GM23248 (cell line): Measurements from ENCODE around the gene SNX7. TPM values are rescaled to one million over a fixed set of nuclear protein-coding genes. Genes with fewer than 3 reads are reported as not detected.

Experiments
- DNase-seq: peaks from one replicate; pipeline ENCODE4 v3.0.0-alpha.2; 2015
- H2AFZ ChIP-seq: fragments of 200-600 bp; sonication (generic); 2 replicates; pipeline ENCODE4 v1.6.1; 2016; ENCODE audit warnings: antibody characterized with exemption
- H3F3A ChIP-seq: fragments of 200-600 bp; sonication (generic); 2 replicates; pipeline ENCODE4 v1.6.1; 2016; ENCODE audit warnings: mild to moderate bottlenecking, antibody characterized with exemption, mixed run types; ENCODE audit not compliant: insufficient read depth
- H3K27ac ChIP-seq: fragments of 200-600 bp; sonication (generic); 2 replicates; pipeline ENCODE4 v1.5.1; 2016; ENCODE audit warnings: mild to moderate bottlenecking
- H3K27me3 ChIP-seq: fragments of 200-600 bp; sonication (generic); replicated peaks from 2 replicates; pipeline ENCODE4 v1.6.1; 2016; ENCODE audit warnings: mild to moderate bottlenecking; ENCODE audit not compliant: insufficient read depth
- H3K36me3 ChIP-seq: fragments of 200-600 bp; sonication (generic); 2 replicates; pipeline ENCODE4 v1.6.1; 2016; ENCODE audit warnings: low read depth, mild to moderate bottlenecking
- H3K4me1 ChIP-seq: fragments of 200-600 bp; sonication (generic); 2 replicates; pipeline ENCODE4 v1.6.1; 2016; ENCODE audit warnings: mild to moderate bottlenecking; ENCODE audit not compliant: insufficient read depth
- H3K4me2 ChIP-seq: fragments of 200-600 bp; sonication (generic); one replicate; pipeline ENCODE4 v1.6.1; 2016; ENCODE audit warnings: mild to moderate bottlenecking; ENCODE audit not compliant: unreplicated experiment
- H3K4me3 ChIP-seq: fragments of 200-600 bp; sonication (generic); 2 replicates; pipeline ENCODE4 v1.5.1; 2016; ENCODE audit warnings: mild to moderate bottlenecking
- H3K79me2 ChIP-seq: fragments of 200-600 bp; sonication (generic); 2 replicates; pipeline ENCODE4 v1.6.1; 2016; ENCODE audit warnings: mild to moderate bottlenecking; ENCODE audit not compliant: insufficient read depth
- H3K9ac ChIP-seq: fragments of 200-600 bp; sonication (generic); 2 replicates; pipeline ENCODE4 v1.6.1; 2016; ENCODE audit warnings: mild to moderate bottlenecking
- H3K9me2 ChIP-seq: fragments of 200-600 bp; sonication (generic); 2 replicates; pipeline ENCODE4 v1.6.1; 2016; ENCODE audit warnings: mixed run types, mild to moderate bottlenecking, moderate library complexity; ENCODE audit not compliant: insufficient read depth
- H3K9me3 ChIP-seq: fragments of 200-600 bp; sonication (generic); one replicate; pipeline ENCODE4 v1.6.1; 2017; ENCODE audit warnings: low read depth
- H4K20me1 ChIP-seq: fragments of 200-600 bp; sonication (generic); 2 replicates; pipeline ENCODE4 v1.6.0; 2016; ENCODE audit not compliant: insufficient read depth
- EZH2 ChIP-seq: fragments of 200-600 bp; sonication (generic); IDR thresholded peaks from 2 replicates; pipeline ENCODE4 v1.6.1; 2018; ENCODE audit warnings: antibody characterized with exemption, mild to moderate bottlenecking; ENCODE audit not compliant: insufficient read depth, poor library complexity, severe bottlenecking
- EZH2phosphoT487 ChIP-seq: fragments of 200-600 bp; sonication (generic); IDR thresholded peaks from 2 replicates; pipeline ENCODE4 v1.6.1; 2018; ENCODE audit warnings: antibody characterized with exemption, moderate library complexity, mild to moderate bottlenecking, low read depth; ENCODE audit not compliant: insufficient read depth
- WGBS, 2 experiments: methylation state at CpG; one replicate each; pipeline ENCODE4 v1.1.6; 2015 to 2017; ENCODE audit warnings: low lambda C conversion rate in 2 of 2, low coverage in 1 of 2; ENCODE audit errors: missing lambda C conversion rate in 2 of 2; 5-methylcytosine and 5-hydroxymethylcytosine counted together
- in situ Hi-C: fragments of 300-500 bp; cut with MboI; formaldehyde crosslinking; loops from 2 replicates; pipeline ENCODE4 v1.15.0; 2020
- polyA plus RNA-seq: library from polyadenylated mRNA; unstranded; fragments of >200 nt; fragmentation: Nextera tagmentation; extraction: Ambion mirVana; gene quantifications from 2 replicates; pipeline ENCODE4 v1.2.1, GENCODE V29; 2016
- total RNA-seq: library from RNA; depleted of rRNA; stranded (reverse); fragments of >200 nt; shearing (Covaris generic); gene quantifications from 2 replicates; pipeline ENCODE4 v1.2.3, GENCODE V29; 2014

Gene SNX7
- total and polyA plus RNA-seq, 2 experiments from 2014 or later, result 59.7 to 84.3 TPM

DNA sequence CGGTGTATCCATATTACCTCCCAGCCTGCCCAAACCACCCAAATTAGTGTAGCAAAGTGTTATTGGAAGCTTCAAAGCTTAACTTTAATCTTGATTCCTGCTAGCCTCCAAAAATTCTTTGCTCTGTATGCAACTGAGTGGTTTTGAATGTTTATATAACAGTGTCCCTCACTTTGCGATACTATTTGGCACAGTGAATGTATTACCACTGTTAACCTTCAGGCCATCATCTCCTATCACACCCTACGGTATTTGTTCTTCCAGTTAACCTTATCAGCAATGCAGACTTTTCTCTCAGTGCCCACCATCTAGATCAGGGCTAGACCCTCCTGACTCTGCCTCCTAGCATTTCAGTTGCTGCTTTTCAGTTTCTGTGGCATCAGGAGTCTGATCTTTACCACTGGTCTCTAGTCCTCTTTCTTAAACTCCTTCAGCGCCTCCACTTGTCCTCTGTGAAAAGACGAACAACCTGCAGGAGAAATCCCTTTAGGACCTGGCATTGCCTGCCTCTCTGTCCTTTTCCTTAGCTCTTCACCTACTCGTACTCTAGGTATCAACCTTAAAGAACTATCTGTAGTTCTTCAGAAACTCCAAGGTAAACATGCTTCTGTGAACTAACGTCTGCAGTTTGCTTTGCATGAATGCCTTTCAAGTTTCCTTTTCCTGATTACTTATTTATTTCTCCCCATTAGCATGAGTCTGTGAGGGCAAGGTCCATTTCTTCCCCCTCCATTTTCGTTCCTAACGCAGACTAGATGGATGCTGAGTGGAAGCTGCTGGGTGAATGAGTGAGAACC lies 71.7 kb downstream of the SNX7 start:
- no peak overlapping the region for H3K4me2 ChIP-seq
- H3K4me3 ChIP-seq, result no peak overlapping the region
- H3F3A ChIP-seq, result no peaks in the 10 kb centered on the region
- H3K9me3 ChIP-seq, result no peaks in the 10 kb centered on the region
- 77 to 80% methylated on average over 9 of the region's 9 CpGs for WGBS, 2 experiments
- H3K4me1 ChIP-seq, result peaks cover 8% of the 10 kb centered on the region; the same call in 1 of the 2 replicates
- no peak overlapping the region for H3K9ac ChIP-seq
- no peaks in the 10 kb centered on the region for H4K20me1 ChIP-seq
- H3K9me2 ChIP-seq, result no peaks in the 10 kb centered on the region
- no peaks in the 10 kb centered on the region for H3K79me2 ChIP-seq
- H3K27ac ChIP-seq, result no peak overlapping the region
- in situ Hi-C loops, result no loop called here
- H3K36me3 ChIP-seq, result no peaks in the 10 kb centered on the region
- no peak overlapping the region for H2AFZ ChIP-seq
- H3K27me3 ChIP-seq, result no peaks in the 10 kb centered on the region
- TF ChIP-seq EZH2phosphoT487 (no peak), EZH2 (no peak)
- no peak for DNase-seq

DNA sequence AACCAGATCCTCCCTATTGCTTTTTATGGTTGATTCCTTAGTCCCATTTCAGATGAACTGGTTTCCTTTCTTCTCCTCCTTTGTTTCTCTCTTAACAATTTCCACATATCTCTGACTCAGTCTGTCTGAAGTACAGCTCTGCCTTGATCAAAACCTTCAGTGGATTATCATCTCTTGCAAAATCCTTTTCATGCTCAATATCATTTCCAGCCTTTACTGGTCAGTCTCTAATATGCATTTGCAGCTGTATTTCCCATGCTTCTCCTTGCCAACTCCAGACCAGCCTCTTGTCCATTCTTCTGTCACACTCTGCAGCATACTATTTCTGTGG lies 72.2 kb downstream of the SNX7 start:
- no peak overlapping the region for H3K4me3 ChIP-seq
- peaks cover 8% of the 10 kb centered on the region; the same call in 1 of the 2 replicates for H3K4me1 ChIP-seq
- H3K36me3 ChIP-seq, result no peaks in the 10 kb centered on the region
- H3K9me2 ChIP-seq, result no peaks in the 10 kb centered on the region
- in situ Hi-C loops, result no loop called here
- H3K9ac ChIP-seq, result no peak overlapping the region
- H3K27me3 ChIP-seq, result no peaks in the 10 kb centered on the region
- H3K4me2 ChIP-seq, result no peak overlapping the region
- no peak overlapping the region for H2AFZ ChIP-seq
- no peak overlapping the region for H3K27ac ChIP-seq
- H3K9me3 ChIP-seq, result no peaks in the 10 kb centered on the region
- no peaks in the 10 kb centered on the region for H3F3A ChIP-seq
- H4K20me1 ChIP-seq, result no peaks in the 10 kb centered on the region
- H3K79me2 ChIP-seq, result no peaks in the 10 kb centered on the region
- TF ChIP-seq EZH2 (no peak), EZH2phosphoT487 (no peak)
- DNase-seq, result peak; percentile 22

DNA sequence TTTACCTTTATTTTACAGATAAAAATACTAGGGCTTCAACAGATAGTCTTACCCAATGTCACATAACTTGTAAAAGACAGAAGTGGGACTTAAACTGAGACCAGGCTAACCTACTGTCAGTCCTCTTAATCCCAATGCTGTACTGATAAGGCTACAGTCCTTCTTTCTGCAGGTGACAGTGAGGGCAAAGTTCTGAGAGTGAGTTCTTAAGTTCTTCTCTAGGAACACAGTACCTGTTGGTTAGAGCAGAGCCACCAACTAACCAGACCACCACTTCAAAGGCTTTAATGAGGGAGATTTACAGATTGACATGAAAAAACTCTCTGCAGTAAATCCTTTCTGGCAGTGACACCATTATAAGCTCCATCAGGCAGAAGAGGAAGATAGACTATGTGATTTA lies 74.2 kb downstream of the SNX7 start:
- TF ChIP-seq EZH2 (no peak), EZH2phosphoT487 (no peak)
- Histone ChIP-seq H3F3A (no peaks in the 10 kb centered on the region), H3K4me2 (no peak overlapping the region), H3K27ac (no peak overlapping the region), H3K27me3 (no peaks in the 10 kb centered on the region), H3K4me1 (peaks cover 8% of the 10 kb centered on the region; the same call in 1 of the 2 replicates), H3K36me3 (no peaks in the 10 kb centered on the region), H2AFZ (no peak overlapping the region), H3K4me3 (no peak overlapping the region), H3K9ac (no peak overlapping the region), H3K9me2 (no peaks in the 10 kb centered on the region), H3K79me2 (no peaks in the 10 kb centered on the region), H3K9me3 (no peaks in the 10 kb centered on the region), H4K20me1 (no peaks in the 10 kb centered on the region)
- in situ Hi-C loops, result no loop called here
- no peak for DNase-seq

DNA sequence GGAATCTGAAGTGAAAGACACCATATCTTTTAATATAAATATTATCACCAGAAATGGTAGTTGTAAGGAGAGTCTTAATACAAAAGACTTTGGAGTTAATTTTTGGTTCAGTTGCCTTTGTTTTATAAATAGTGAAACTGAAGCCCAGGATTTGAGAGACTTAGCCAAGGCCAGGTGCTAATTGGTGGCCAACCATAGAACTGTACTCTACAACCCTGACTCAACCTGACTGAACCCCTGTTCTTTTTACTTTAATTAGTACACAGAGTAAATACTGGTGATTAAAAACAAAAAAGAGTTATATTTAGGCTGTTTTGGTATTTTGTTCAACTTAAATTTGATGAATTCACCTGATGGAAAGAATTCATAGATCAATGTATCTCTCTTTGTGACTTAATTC lies 76.3 kb downstream of the SNX7 start:
- no peaks in the 10 kb centered on the region for H3F3A ChIP-seq
- H2AFZ ChIP-seq, result no peak overlapping the region
- no peaks in the 10 kb centered on the region for H3K9me2 ChIP-seq
- peaks cover 8% of the 10 kb centered on the region; the same call in 1 of the 2 replicates for H3K4me1 ChIP-seq
- in situ Hi-C loops, result no loop called here
- H4K20me1 ChIP-seq, result no peaks in the 10 kb centered on the region
- TF ChIP-seq EZH2, result no peak
- TF ChIP-seq EZH2phosphoT487, result no peak
- H3K4me2 ChIP-seq, result no peak overlapping the region
- no peak overlapping the region for H3K27ac ChIP-seq
- no peaks in the 10 kb centered on the region for H3K9me3 ChIP-seq
- no peaks in the 10 kb centered on the region for H3K36me3 ChIP-seq
- no peaks in the 10 kb centered on the region for H3K27me3 ChIP-seq
- no peak overlapping the region for H3K4me3 ChIP-seq
- DNase-seq, result no peak
- H3K9ac ChIP-seq, result no peak overlapping the region
- H3K79me2 ChIP-seq, result no peaks in the 10 kb centered on the region

DNA sequence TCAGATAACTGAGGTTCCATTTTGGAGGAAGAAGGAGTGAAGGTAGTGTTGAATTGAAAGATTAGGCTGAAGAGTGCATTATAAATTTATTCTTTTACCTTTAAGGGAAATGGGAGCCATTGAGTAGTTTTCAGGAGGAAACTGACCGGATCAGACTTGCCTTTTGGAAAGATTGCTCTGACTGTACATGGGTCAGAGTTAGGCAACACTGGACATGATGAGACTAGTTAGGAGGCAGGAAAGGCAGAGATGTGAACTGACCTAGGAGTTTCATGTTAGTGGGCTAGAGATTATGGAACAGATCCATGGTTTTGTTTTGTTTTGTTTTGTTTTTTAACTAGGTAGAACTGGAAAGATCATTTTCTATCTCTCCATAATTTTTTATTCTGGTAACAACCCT lies 78.2 kb downstream of the SNX7 start:
- in situ Hi-C loops, result no loop called here
- H4K20me1 ChIP-seq, result no peaks in the 10 kb centered on the region
- H3K79me2 ChIP-seq, result no peaks in the 10 kb centered on the region
- no peaks in the 10 kb centered on the region for H3K9me2 ChIP-seq
- no peak for TF ChIP-seq EZH2
- TF ChIP-seq EZH2phosphoT487, result no peak
- no peak overlapping the region for H3K4me3 ChIP-seq
- no peaks in the 10 kb centered on the region for H3K9me3 ChIP-seq
- no peak overlapping the region for H2AFZ ChIP-seq
- H3K27ac ChIP-seq, result no peak overlapping the region
- H3K9ac ChIP-seq, result no peak overlapping the region
- 52 to 71% methylated on average over 1 of the region's 1 CpG for WGBS, 2 experiments
- no peaks in the 10 kb centered on the region for H3K27me3 ChIP-seq
- peaks cover 8% of the 10 kb centered on the region; the same call in 1 of the 2 replicates for H3K4me1 ChIP-seq
- DNase-seq, result no peak
- no peaks in the 10 kb centered on the region for H3K36me3 ChIP-seq
- H3F3A ChIP-seq, result no peaks in the 10 kb centered on the region
- no peak overlapping the region for H3K4me2 ChIP-seq
